Liver (tissue), 9 donors: ENCODE data around the gene NDUFA13. TPM values are rescaled to one million over a fixed set of nuclear protein-coding genes. Genes with fewer than 3 reads are reported as not detected.

Source experiments
- DNase-seq: peaks from one replicate; pipeline ENCODE4 v3.0.0-alpha.2; 2017; ENCODE audit warnings: low spot score
- H3K27ac ChIP-seq, 2 donors: one replicate each; pipeline ENCODE4 v1.7.0; 2013; ENCODE audit warnings: inconsistent platforms in 2 of 2, low read length in 2 of 2, control low read depth in 1 of 2, low read depth in 1 of 2, mild to moderate bottlenecking in 1 of 2
- H3K27me3 ChIP-seq, 4 donors: one replicate each; pipeline versions ENCODE4 v1.6.1 to v1.7.0; 2013; ENCODE audit warnings: low read length in 3 of 4, inconsistent platforms in 1 of 4, mild to moderate bottlenecking in 1 of 4, moderate library complexity in 1 of 4; ENCODE audit not compliant: control insufficient read depth in 4 of 4, insufficient read depth in 4 of 4
- H3K36me3 ChIP-seq, 4 donors: one replicate each; pipeline versions ENCODE4 v1.6.1 to v1.7.0; 2013; ENCODE audit warnings: low read length in 3 of 4, mild to moderate bottlenecking in 3 of 4, low read depth in 1 of 4, moderate library complexity in 1 of 4; ENCODE audit not compliant: control insufficient read depth in 4 of 4, insufficient read depth in 3 of 4
- H3K4me1 ChIP-seq, 4 donors: one replicate each; pipeline versions ENCODE4 v1.6.1 to v1.7.0; 2013; ENCODE audit warnings: low read length in 3 of 4, mild to moderate bottlenecking in 3 of 4, moderate library complexity in 1 of 4; ENCODE audit not compliant: control insufficient read depth in 4 of 4, insufficient read depth in 4 of 4
- H3K4me3 ChIP-seq, 3 donors: one replicate each; pipeline versions ENCODE4 v1.6.1 to v1.7.0; 2013; ENCODE audit warnings: low read length in 3 of 3, control low read depth in 1 of 3, low read depth in 1 of 3, mild to moderate bottlenecking in 1 of 3
- H3K9ac ChIP-seq, 2 donors: one replicate each; pipeline ENCODE4 v1.7.0; 2013; ENCODE audit warnings: low read length in 2 of 2, mild to moderate bottlenecking in 2 of 2, moderate library complexity in 2 of 2, control low read depth in 1 of 2, low read depth in 1 of 2
- H3K9me3 ChIP-seq, 4 donors: one replicate each; pipeline versions ENCODE4 v1.6.1 to v1.7.0; 2013; ENCODE audit warnings: low read length in 3 of 4; ENCODE audit not compliant: control insufficient read depth in 4 of 4
- EGR1 ChIP-seq, 2 donors: IDR thresholded peaks; 2 replicates each; pipeline ENCODE4 v1.6.1; 2016 to 2018; ENCODE audit warnings: antibody characterized with exemption in 2 of 2, low read depth in 2 of 2
- FOXA1 ChIP-seq: IDR thresholded peaks from 2 replicates; pipeline ENCODE4 v1.6.1; 2016; ENCODE audit warnings: antibody characterized with exemption
- HNF4A ChIP-seq, 2 donors: conservative IDR thresholded peaks; 2 replicates each; pipeline ENCODE4 v1.6.1; 2016; ENCODE audit warnings: antibody characterized with exemption in 2 of 2, mild to moderate bottlenecking in 2 of 2
- NR2F2 ChIP-seq: IDR thresholded peaks from 2 replicates; pipeline ENCODE4 v1.6.1; 2016; ENCODE audit warnings: antibody characterized with exemption
- RAD21 ChIP-seq, 2 donors: IDR thresholded peaks; 2 replicates each; pipeline ENCODE4 v1.6.1; 2016; ENCODE audit warnings: antibody characterized with exemption in 2 of 2, mild to moderate bottlenecking in 2 of 2
- YY1 ChIP-seq: IDR thresholded peaks from 2 replicates; pipeline ENCODE4 v1.6.1; 2016; ENCODE audit warnings: antibody characterized with exemption, mild to moderate bottlenecking
- WGBS: extraction: QIAGEN DNeasy Blood & Tissue Kit; methylation state at CpG from one replicate; pipeline ENCODE4 v1.1.7; 2013; 5-methylcytosine and 5-hydroxymethylcytosine counted together
- polyA plus RNA-seq, 2 donors: library from polyadenylated mRNA; stranded (reverse) in 1 of 2; unstranded in 1 of 2; fragments of 200-250 nt in 1 of 2; fragments of >200 nt in 1 of 2; fragmentation: Nextera tagmentation in 1 of 2; extraction: Ambion mirVana in 1 of 2; gene quantifications; one replicate each; pipeline versions ENCODE4 v1.2.1 to v1.2.3, GENCODE V29; 2013 to 2015
- total RNA-seq, 2 donors: library from RNA; depleted of rRNA; stranded (reverse); fragments of >200 nt; gene quantifications; one replicate each; pipeline ENCODE4 v1.2.3, GENCODE V29; 2014
- TF ChIP-seq, protein P1 (sequence below): IDR thresholded peaks from 2 replicates; pipeline ENCODE4 v1.6.1; 2016; ENCODE audit warnings: antibody characterized with exemption
- TF ChIP-seq, protein P2 (sequence below): IDR thresholded peaks from 2 replicates; pipeline ENCODE4 v1.6.1; 2016; ENCODE audit warnings: antibody characterized with exemption
- donor health status: healthy.
- donor health status: healthy.
- donor health status: healthy.
- donor health status: healthy.
- donor health status: healthy.

NDUFA13 gene
- total and polyA plus RNA-seq, 4 donors, result 45.3 to 239 (median 130) TPM

DNA sequence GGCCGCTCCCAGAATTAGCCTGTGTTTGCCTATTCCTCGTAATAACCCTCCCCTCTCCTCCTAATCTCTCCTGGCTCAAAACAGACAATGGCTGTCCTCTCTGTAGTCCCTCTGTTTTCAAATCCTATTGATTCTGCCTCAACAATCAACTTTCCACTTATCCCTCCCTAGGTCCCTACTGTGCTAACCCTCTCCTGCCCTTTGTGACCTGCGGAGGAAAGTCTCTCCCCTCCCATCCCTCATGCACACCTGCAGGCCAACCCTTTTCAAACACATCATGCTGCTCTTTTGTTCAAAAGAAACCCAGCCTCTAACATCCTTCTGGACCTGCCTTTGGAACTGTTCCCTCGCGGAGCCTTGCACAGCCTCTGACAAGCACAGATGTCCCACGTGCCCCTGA lies 59.4 kb downstream of the NDUFA13 start:
- Histone ChIP-seq H3K4me3 (no peak overlapping the region), H3K27me3 (no peaks in the 10 kb centered on the region), H3K36me3 (no peaks in the 10 kb centered on the region), H3K9ac (no peak overlapping the region), H3K27ac (no peak overlapping the region), H3K4me1 (no peaks in the 10 kb centered on the region), H3K9me3 (no peaks in the 10 kb centered on the region)
- TF ChIP-seq RAD21 (IDR thresholded peaks at IDR 0.05), result no peak
- TF ChIP-seq NR2F2, result no peak
- TF ChIP-seq, protein P1, sequence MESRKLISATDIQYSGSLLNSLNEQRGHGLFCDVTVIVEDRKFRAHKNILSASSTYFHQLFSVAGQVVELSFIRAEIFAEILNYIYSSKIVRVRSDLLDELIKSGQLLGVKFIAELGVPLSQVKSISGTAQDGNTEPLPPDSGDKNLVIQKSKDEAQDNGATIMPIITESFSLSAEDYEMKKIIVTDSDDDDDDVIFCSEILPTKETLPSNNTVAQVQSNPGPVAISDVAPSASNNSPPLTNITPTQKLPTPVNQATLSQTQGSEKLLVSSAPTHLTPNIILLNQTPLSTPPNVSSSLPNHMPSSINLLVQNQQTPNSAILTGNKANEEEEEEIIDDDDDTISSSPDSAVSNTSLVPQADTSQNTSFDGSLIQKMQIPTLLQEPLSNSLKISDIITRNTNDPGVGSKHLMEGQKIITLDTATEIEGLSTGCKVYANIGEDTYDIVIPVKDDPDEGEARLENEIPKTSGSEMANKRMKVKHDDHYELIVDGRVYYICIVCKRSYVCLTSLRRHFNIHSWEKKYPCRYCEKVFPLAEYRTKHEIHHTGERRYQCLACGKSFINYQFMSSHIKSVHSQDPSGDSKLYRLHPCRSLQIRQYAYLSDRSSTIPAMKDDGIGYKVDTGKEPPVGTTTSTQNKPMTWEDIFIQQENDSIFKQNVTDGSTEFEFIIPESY, result no peak
- TF ChIP-seq YY1, result no peak
- TF ChIP-seq EGR1 (IDR thresholded peaks at IDR 0.05; ENCODE audit: low read depth in 2 of 2), result no peak
- no peak for TF ChIP-seq FOXA1
- no peak for TF ChIP-seq HNF4A (conservative IDR thresholded peaks at IDR 0.05)
- TF ChIP-seq, protein P2, sequence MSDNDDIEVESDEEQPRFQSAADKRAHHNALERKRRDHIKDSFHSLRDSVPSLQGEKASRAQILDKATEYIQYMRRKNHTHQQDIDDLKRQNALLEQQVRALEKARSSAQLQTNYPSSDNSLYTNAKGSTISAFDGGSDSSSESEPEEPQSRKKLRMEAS, result no peak
- WGBS, result 61% methylated on average over 6 of the region's 6 CpGs
- DNase-seq, result no peak

Other genes starting within 250 kb of the NDUFA13 start
- gene TM6SF2, start 242.9 kb upstream of the NDUFA13 start, total RNA-seq, result 1 to 10 TPM; 1.7 to 7.1 TPM
- gene TM6SF2, start 242.9 kb upstream of the NDUFA13 start, polyA plus RNA-seq, result 10 to 100 TPM; 12.4 to 33.0 TPM
- 10 to 100 TPM; 11.2 to 17.2 TPM for gene SUGP1, start 195.7 kb upstream of the NDUFA13 start, total RNA-seq
- 10 to 100 TPM; 12.4 to 18.9 TPM for gene SUGP1, start 195.7 kb upstream of the NDUFA13 start, polyA plus RNA-seq
- 10 to 100 TPM; 23.0 to 31.0 TPM for gene MAU2, start 195.4 kb upstream of the NDUFA13 start, total RNA-seq
- 10 to 100 TPM in 1 of 2 donors, 1 to 10 TPM in 1; 7.5 to 12.7 TPM for gene MAU2, start 195.4 kb upstream of the NDUFA13 start, polyA plus RNA-seq
- 10 to 100 TPM; 20.2 to 23.7 TPM for gene GATAD2A, start 110.5 kb upstream of the NDUFA13 start, total RNA-seq
- 10 to 100 TPM in 1 of 2 donors, 1 to 10 TPM in 1; 7.1 to 16.1 TPM for gene GATAD2A, start 110.5 kb upstream of the NDUFA13 start, polyA plus RNA-seq
- gene TSSK6, start 677 bp upstream of the NDUFA13 start, total RNA-seq, result 1 to 10 TPM; 1.2 to 2.3 TPM
- gene TSSK6, start 677 bp upstream of the NDUFA13 start, polyA plus RNA-seq, result under 1 TPM; 0.21 to 0.95 TPM
- under 1 TPM; 0.19 to 0.75 TPM for gene YJEFN3, start 12.7 kb downstream of the NDUFA13 start, total RNA-seq
- under 1 TPM; 0.51 to 0.88 TPM for gene YJEFN3, start 12.7 kb downstream of the NDUFA13 start, polyA plus RNA-seq
- gene CILP2, start 22.0 kb downstream of the NDUFA13 start, total RNA-seq, result under 1 TPM; 0.08 to 0.42 TPM
- gene CILP2, start 22.0 kb downstream of the NDUFA13 start, polyA plus RNA-seq, result under 1 TPM in 1 of 2 donors, not detected in 1; 0.09 TPM
- under 1 TPM; 0.19 to 0.59 TPM for gene PBX4, start 102.5 kb downstream of the NDUFA13 start, total RNA-seq
- under 1 TPM in 1 of 2 donors, not detected in 1; 0.21 TPM for gene PBX4, start 102.5 kb downstream of the NDUFA13 start, polyA plus RNA-seq
- 1 to 10 TPM; 1.0 to 3.4 TPM for gene LPAR2, start 112.0 kb downstream of the NDUFA13 start, total RNA-seq
- gene LPAR2, start 112.0 kb downstream of the NDUFA13 start, polyA plus RNA-seq, result 1 to 10 TPM; 1.0 to 1.3 TPM
- 1 to 10 TPM; 5.3 to 6.5 TPM for gene GMIP, start 127.4 kb downstream of the NDUFA13 start, total RNA-seq
- 1 to 10 TPM in 1 of 2 donors, under 1 TPM in 1; 0.89 to 3.4 TPM for gene GMIP, start 127.4 kb downstream of the NDUFA13 start, polyA plus RNA-seq
- gene ATP13A1, start 147.5 kb downstream of the NDUFA13 start, total RNA-seq, result 10 to 100 TPM; 18.8 to 36.5 TPM
- gene ATP13A1, start 147.5 kb downstream of the NDUFA13 start, polyA plus RNA-seq, result 10 to 100 TPM; 15.1 to 22.1 TPM
- gene ZNF101, start 152.6 kb downstream of the NDUFA13 start, total RNA-seq, result 1 to 10 TPM; 4.6 to 6.9 TPM
- gene ZNF101, start 152.6 kb downstream of the NDUFA13 start, polyA plus RNA-seq, result 1 to 10 TPM; 1.5 to 2.4 TPM
- 1 to 10 TPM; 1.4 to 2.6 TPM for gene ZNF14, start 216.9 kb downstream of the NDUFA13 start, total RNA-seq
- gene ZNF14, start 216.9 kb downstream of the NDUFA13 start, polyA plus RNA-seq, result under 1 TPM; 0.28 to 0.37 TPM